ENCODE measurements around the gene SLC4A1. TPM values are rescaled to one million over a fixed set of nuclear protein-coding genes. Genes with fewer than 3 reads are reported as not detected.
A peak's percentile ranks its signal among the peaks of the same experiment; 100 is the strongest.

SLC4A1 gene
- total RNA-seq, 4 donors from 2014 or later: 0.08 to 0.54 (median 0.45) TPM; not detected in 1

GRCh38 chr17:44213403-44214229 is 54.3 kb downstream of the SLC4A1 start:
- H3K36me3 ChIP-seq: peaks cover 0 to 78% of the 10 kb centered on the region in 2 donors
- peaks cover 10 to 63% (median 25%) of the 10 kb centered on the region in 3 donors for H3K4me1 ChIP-seq
- H3K27ac ChIP-seq: peak overlapping the region in 1 of 4 donors; percentile 26
- H3K9me3 ChIP-seq: no peaks in the 10 kb centered on the region
- TF ChIP-seq CTCF (IDR thresholded peaks at IDR 0.05) (no peak), EP300 (IDR thresholded peaks at IDR 0.05) (no peak), POLR2A (IDR thresholded peaks at IDR 0.05) (no peak), POLR2AphosphoS5 (IDR thresholded peaks at IDR 0.05) (no peak)
- no peak for ATAC-seq
- H3K27me3 ChIP-seq: no peaks in the 10 kb centered on the region
- no peak overlapping the region for H3K4me3 ChIP-seq
- WGBS, 2 donors (ENCODE audit: low coverage in 1 of 2): 69 to 93% methylated on average over 3 to 10 of the region's 15 CpGs

GRCh38 chr17:44212507-44213402 is 55.2 kb downstream of the SLC4A1 start:
- Histone ChIP-seq H3K27ac (peak overlapping the region in 1 of 4 donors; percentile 26), H3K27me3 (no peaks in the 10 kb centered on the region), H3K36me3 (peaks cover 0 to 87% of the 10 kb centered on the region in 2 donors), H3K9me3 (no peaks in the 10 kb centered on the region), H3K4me3 (no peak overlapping the region), H3K4me1 (peaks cover 6 to 58% (median 20%) of the 10 kb centered on the region in 3 donors)
- ATAC-seq: no peak
- TF ChIP-seq POLR2AphosphoS5 (IDR thresholded peaks at IDR 0.05) (no peak), POLR2A (IDR thresholded peaks at IDR 0.05) (no peak), CTCF (IDR thresholded peaks at IDR 0.05) (no peak), EP300 (IDR thresholded peaks at IDR 0.05) (no peak)
- whole genome bisulfite sequencing, 2 donors (ENCODE audit: low coverage in 1 of 2): 47 to 71% methylated on average over 8 to 24 of the region's 31 CpGs

GRCh38 chr17:44211281-44212265 is 56.4 kb downstream of the SLC4A1 start:
- peaks cover 0 to 89% of the 10 kb centered on the region in 2 donors for H3K36me3 ChIP-seq
- no peak for ATAC-seq
- H3K9me3 ChIP-seq: no peaks in the 10 kb centered on the region

More at GRCh38 chr17:44211281-44212265, 56.4 kb downstream of the SLC4A1 start:
- Histone ChIP-seq H3K4me3 (no peak overlapping the region), H3K4me1 (peaks cover 3 to 46% (median 14%) of the 10 kb centered on the region in 3 donors), H3K27ac (peak overlapping the region in 3 of 4 donors; percentile 59 to 78 (median 65)), H3K27me3 (no peaks in the 10 kb centered on the region)
- 90% methylated on average over 2 of the region's 30 CpGs for WGBS, 2 donors (ENCODE audit: low coverage in 1 of 2)
- TF ChIP-seq POLR2AphosphoS5 (IDR thresholded peaks at IDR 0.05) (no peak), CTCF (IDR thresholded peaks at IDR 0.05) (no peak), EP300 (IDR thresholded peaks at IDR 0.05) (no peak), POLR2A (IDR thresholded peaks at IDR 0.05) (no peak)
